Endothelial cell of umbilical vein (primary cell): ENCODE data around the gene PTGDS.

Experiments
- FOS ChIP-seq: IDR thresholded peaks from 2 replicates; pipeline ENCODE4 v1.6.1; 2011; ENCODE audit warnings: mild to moderate bottlenecking, low read length, moderate library complexity, borderline replicate concordance; ENCODE audit not compliant: insufficient read depth
- JUN ChIP-seq: IDR thresholded peaks from 2 replicates; pipeline ENCODE4 v1.6.1; 2011; ENCODE audit warnings: borderline replicate concordance, low read depth; ENCODE audit not compliant: insufficient read length, insufficient read depth
- POLR2A ChIP-seq: IDR thresholded peaks from 2 replicates; pipeline ENCODE4 v1.6.1; 2012; ENCODE audit warnings: low read depth, mild to moderate bottlenecking, control low read depth, low read length
- POLR2AphosphoS5 ChIP-seq: IDR thresholded peaks from 2 replicates; pipeline ENCODE4 v1.6.1; 2012; ENCODE audit warnings: low read depth, mild to moderate bottlenecking, control low read depth, low read length, moderate library complexity; ENCODE audit not compliant: insufficient read depth
- TF ChIP-seq, protein P1 (sequence below), 2 donors: IDR thresholded peaks; 1 replicate in 1 of 2; 2 replicates in 1 of 2; pipeline ENCODE4 v1.5.1; 2011; ENCODE audit warnings: low read length in 2 of 2, mild to moderate bottlenecking in 2 of 2, moderate library complexity in 2 of 2, control low read depth in 1 of 2, inconsistent platforms in 1 of 2, low read depth in 1 of 2; ENCODE audit not compliant: insufficient read depth in 1 of 2; ENCODE audit errors: extremely low read depth in 1 of 2

GRCh38 chr9:136963341-136963740 is 14.0 kb upstream of the PTGDS start:
- TF ChIP-seq, protein P1, sequence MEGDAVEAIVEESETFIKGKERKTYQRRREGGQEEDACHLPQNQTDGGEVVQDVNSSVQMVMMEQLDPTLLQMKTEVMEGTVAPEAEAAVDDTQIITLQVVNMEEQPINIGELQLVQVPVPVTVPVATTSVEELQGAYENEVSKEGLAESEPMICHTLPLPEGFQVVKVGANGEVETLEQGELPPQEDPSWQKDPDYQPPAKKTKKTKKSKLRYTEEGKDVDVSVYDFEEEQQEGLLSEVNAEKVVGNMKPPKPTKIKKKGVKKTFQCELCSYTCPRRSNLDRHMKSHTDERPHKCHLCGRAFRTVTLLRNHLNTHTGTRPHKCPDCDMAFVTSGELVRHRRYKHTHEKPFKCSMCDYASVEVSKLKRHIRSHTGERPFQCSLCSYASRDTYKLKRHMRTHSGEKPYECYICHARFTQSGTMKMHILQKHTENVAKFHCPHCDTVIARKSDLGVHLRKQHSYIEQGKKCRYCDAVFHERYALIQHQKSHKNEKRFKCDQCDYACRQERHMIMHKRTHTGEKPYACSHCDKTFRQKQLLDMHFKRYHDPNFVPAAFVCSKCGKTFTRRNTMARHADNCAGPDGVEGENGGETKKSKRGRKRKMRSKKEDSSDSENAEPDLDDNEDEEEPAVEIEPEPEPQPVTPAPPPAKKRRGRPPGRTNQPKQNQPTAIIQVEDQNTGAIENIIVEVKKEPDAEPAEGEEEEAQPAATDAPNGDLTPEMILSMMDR (IDR thresholded peaks at IDR 0.05; ENCODE audit: extremely low read depth in 1 of 2, insufficient read depth in 1 of 2, low read depth in 1 of 2, low read length in 2 of 2): no peak
- TF ChIP-seq POLR2AphosphoS5 (no peak), JUN (no peak), POLR2A (no peak), FOS (no peak)
